Glutamatergic neuron (in vitro differentiated cells): ENCODE results near the gene VARS1. TPM values are rescaled to one million over a fixed set of nuclear protein-coding genes. Genes with fewer than 3 reads are reported as not detected.

Experiments
- DNase-seq: peaks from one replicate; pipeline ENCODE4 v3.0.0; 2022
- H3K27ac Mint-ChIP-seq: one replicate; pipeline ENCODE4 v1.8.0; 2020; ENCODE audit warnings: mild to moderate bottlenecking, mixed read lengths, inconsistent platforms; ENCODE audit not compliant: unreplicated experiment
- H3K27me3 Mint-ChIP-seq: one replicate; pipeline ENCODE4 v1.8.0; 2020; ENCODE audit warnings: mild to moderate bottlenecking, moderate library complexity, mixed read lengths, inconsistent platforms; ENCODE audit not compliant: unreplicated experiment
- H3K36me3 Mint-ChIP-seq: one replicate; pipeline ENCODE4 v1.8.0; 2020; ENCODE audit warnings: mild to moderate bottlenecking, mixed read lengths, inconsistent platforms; ENCODE audit not compliant: unreplicated experiment
- H3K4me1 Mint-ChIP-seq: one replicate; pipeline ENCODE4 v1.8.0; 2020; ENCODE audit warnings: mild to moderate bottlenecking, low read depth, mixed read lengths, inconsistent platforms; ENCODE audit not compliant: unreplicated experiment
- H3K4me3 Mint-ChIP-seq: one replicate; pipeline ENCODE4 v1.8.0; 2020; ENCODE audit warnings: mild to moderate bottlenecking, mixed read lengths, inconsistent platforms; ENCODE audit not compliant: unreplicated experiment
- H3K9me3 Mint-ChIP-seq: one replicate; pipeline ENCODE4 v1.8.0; 2020; ENCODE audit warnings: mild to moderate bottlenecking, moderate library complexity, mixed read lengths, inconsistent platforms; ENCODE audit not compliant: unreplicated experiment
- total RNA-seq: library from RNA; stranded (reverse); fragmentation: NEBNext Ultra II Directional; extraction: Animal tissue kit (Norgen Biotek cat#: 25700); gene quantifications from one replicate; pipeline ENCODE4 v1.2.1, GENCODE V29; 2021; ENCODE audit not compliant: unreplicated experiment
- TF ChIP-seq, protein P1 (sequence below): fragments of 200-600 bp; sonication (generic); IDR thresholded peaks from one replicate; pipeline ENCODE4 v1.5.0; 2021; ENCODE audit not compliant: partially characterized antibody, unreplicated experiment

VARS1 gene
- total RNA-seq, 1 donor from 2014 or later: 204 TPM

DNA sequence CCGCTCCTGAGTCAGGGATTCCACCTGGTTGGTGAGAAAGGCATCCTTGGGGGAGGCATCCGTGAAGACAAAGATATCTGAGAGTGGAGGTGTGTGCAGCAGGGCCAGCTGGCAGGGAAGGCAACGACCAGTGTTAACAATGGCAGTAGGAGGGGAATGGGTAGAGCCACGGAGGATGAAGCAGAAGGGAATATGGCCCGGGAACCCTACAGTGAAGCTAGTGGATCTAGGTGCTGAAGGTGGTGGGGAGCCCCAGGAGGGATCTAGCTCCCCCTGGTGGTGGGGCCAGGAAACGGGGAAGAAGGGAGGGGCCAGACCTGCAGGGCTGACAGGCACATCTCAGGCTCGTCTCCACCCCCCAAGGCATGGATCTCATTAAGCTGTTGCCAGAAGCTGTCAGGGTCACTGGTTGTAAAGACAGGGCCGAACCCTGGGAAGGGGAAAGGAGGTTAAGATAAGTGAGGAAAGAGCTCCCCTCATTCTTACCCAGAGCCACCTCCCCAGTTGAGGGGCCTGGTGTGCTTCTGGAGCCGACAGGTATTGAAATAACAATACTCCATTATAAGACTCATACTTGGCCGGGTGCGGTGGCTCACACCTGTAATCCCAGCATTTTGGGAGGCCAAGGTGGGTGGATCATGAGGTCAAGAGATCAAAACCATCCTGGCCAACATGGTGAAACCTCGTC is 25.7 kb downstream of the VARS1 start:
- H3K27me3 Mint-ChIP-seq: no peaks in the 10 kb centered on the region
- no peaks in the 10 kb centered on the region for H3K4me1 Mint-ChIP-seq
- H3K27ac Mint-ChIP-seq: no peak overlapping the region
- no peak overlapping the region for H3K4me3 Mint-ChIP-seq
- TF ChIP-seq, protein P1, sequence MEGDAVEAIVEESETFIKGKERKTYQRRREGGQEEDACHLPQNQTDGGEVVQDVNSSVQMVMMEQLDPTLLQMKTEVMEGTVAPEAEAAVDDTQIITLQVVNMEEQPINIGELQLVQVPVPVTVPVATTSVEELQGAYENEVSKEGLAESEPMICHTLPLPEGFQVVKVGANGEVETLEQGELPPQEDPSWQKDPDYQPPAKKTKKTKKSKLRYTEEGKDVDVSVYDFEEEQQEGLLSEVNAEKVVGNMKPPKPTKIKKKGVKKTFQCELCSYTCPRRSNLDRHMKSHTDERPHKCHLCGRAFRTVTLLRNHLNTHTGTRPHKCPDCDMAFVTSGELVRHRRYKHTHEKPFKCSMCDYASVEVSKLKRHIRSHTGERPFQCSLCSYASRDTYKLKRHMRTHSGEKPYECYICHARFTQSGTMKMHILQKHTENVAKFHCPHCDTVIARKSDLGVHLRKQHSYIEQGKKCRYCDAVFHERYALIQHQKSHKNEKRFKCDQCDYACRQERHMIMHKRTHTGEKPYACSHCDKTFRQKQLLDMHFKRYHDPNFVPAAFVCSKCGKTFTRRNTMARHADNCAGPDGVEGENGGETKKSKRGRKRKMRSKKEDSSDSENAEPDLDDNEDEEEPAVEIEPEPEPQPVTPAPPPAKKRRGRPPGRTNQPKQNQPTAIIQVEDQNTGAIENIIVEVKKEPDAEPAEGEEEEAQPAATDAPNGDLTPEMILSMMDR: peak; percentile 60
- no peaks in the 10 kb centered on the region for H3K36me3 Mint-ChIP-seq
- no peaks in the 10 kb centered on the region for H3K9me3 Mint-ChIP-seq
- DNase-seq: peak; percentile 56

DNA sequence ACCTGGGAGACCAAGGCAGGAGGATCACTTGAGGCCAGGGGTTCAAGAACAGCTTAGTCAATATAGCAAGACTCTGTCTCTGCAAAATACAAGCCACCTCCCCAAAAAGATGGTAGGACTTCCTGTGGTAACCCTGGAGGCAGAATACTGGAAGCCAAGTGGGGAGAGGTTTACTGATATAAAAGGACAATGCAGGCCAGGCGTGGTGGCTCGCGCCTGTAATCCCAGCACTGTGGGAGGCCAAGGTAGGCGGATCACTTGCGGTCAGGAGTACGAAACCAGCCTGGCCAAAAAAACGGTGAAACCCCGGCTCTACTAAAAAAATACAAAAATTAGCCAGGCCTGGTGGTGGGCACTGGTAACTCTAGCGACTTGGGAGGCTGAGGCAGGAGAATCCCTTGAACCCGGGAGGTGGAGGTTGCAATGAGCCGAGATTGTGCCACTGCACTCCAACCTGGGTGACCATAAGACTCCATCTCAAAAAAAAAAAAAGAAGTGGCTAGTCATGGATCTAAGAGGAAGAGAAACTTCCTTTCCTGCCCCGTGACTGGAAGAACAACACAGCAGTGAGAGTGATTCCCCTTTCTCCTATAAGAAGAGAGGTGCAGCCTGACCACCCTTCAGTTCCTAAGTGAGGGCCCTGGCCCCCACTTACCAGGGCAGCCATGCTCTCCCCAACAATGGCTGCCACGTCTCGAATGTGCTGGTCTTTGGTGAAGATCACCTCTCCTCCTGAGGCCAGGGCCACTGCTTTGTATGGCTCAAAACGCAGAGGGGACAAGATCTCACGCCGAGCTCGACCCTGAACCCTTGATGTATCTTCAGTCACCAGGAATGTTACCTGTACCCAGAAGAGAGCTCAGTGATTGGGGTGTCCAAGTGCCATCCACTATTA is 26.9 kb downstream of the VARS1 start:
- no peak for DNase-seq
- Mint-ChIP-seq H3K27me3 (no peaks in the 10 kb centered on the region), H3K27ac (no peak overlapping the region), H3K36me3 (no peaks in the 10 kb centered on the region), H3K4me1 (peaks cover 3% of the 10 kb centered on the region), H3K9me3 (no peaks in the 10 kb centered on the region), H3K4me3 (no peak overlapping the region)
- TF ChIP-seq, protein P1: no peak

DNA sequence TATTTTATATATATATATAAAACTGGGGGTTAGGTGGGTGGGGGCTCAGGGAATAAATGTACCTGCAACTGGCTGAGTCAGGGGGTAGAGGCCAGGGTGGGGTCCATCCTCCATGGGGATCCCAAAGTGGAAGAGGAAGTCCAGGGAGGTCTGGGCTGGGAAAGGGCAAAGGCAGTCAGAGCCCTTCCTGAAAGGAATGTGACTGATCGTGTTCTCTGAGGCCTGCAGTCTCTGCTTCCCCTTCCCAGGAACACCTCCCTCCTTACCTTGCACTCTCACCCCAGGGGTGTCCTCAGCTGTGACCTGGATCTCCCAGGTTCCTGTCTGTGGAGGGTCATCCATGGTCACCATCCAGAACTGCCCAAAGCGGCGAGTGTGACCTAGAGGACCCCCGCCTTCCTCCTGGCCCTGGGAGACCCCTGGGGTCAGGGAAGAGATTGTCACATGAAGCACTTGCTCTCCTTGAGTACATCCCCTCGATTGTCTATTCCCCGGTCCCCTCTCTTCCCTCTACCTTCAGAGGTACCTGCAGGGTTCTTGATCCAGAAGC is 28.4 kb downstream of the VARS1 start:
- H3K4me1 Mint-ChIP-seq: peaks cover 5% of the 10 kb centered on the region
- H3K27ac Mint-ChIP-seq: no peak overlapping the region
- H3K27me3 Mint-ChIP-seq: peaks cover 2% of the 10 kb centered on the region
- no peaks in the 10 kb centered on the region for H3K9me3 Mint-ChIP-seq
- TF ChIP-seq, protein P1: no peak
- no peak for DNase-seq
- H3K36me3 Mint-ChIP-seq: no peaks in the 10 kb centered on the region
- H3K4me3 Mint-ChIP-seq: no peak overlapping the region

DNA sequence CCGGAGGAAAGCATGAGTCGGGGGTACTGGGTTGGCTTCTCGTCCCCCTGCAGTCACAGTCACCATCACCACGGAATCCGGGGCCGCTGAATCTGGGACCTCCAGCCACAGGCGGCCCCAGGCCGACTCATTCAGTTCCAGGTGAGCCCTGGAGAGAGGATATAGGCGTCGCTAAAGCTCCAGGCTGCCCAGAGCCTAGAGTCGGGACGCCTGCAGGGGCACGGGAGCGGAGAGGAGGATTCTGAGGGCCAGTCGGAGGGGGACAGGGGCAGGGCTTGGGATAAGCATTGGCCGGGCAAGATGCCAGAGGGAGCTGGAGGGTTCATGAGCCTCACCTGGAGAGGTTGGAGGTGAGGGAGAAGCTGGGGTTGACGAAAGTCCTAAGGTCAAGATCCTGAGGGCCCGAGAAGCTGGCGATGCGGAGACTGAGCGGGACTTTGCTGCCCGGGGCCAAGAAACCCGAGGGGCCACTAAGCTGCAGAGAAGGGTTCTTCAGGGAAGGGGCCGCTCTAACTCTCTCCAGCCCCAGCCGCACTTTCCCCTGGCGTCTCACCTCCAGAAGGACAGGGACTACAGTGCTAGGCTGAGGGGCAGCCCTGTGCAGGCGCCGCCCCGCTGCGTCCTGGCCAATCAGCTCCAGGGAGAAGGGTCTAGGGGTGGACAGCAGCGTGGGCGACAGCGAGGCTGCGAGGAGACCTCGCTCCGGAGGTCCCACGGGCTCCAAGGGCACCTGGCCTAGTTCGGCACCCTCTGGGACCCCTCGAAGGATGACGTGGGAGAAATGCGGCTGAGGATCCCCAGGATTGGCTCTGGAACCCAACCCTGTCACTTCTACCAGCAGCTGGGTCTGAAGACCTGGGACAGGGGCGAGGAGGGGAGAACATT is 29.4 kb downstream of the VARS1 start:
- Mint-ChIP-seq H3K27ac (no peak overlapping the region), H3K36me3 (no peaks in the 10 kb centered on the region), H3K4me3 (no peak overlapping the region), H3K27me3 (peaks cover 2% of the 10 kb centered on the region), H3K4me1 (peaks cover 5% of the 10 kb centered on the region), H3K9me3 (no peaks in the 10 kb centered on the region)
- TF ChIP-seq, protein P1: no peak
- no peak for DNase-seq
